GM10266 (cell line): ENCODE results near the gene LRMDA.

Experiments used
- DNase-seq: peaks from one replicate; pipeline ENCODE4 v3.0.0; 2012; ENCODE audit errors: extremely low spot score
- CTCF ChIP-seq: IDR thresholded peaks from 2 replicates; pipeline ENCODE4 v1.5.1; 2012; ENCODE audit warnings: mild to moderate bottlenecking, low read depth; ENCODE audit not compliant: control insufficient read depth, insufficient read depth; ENCODE audit errors: missing control alignments

Gene LRMDA

GRCh38 chr10:76229341-76229740 is 797.9 kb downstream of the LRMDA start:
- DNase-seq: no peak
- no peak for TF ChIP-seq CTCF

- DNase-seq: no peak
- TF ChIP-seq CTCF: no peak
Measured at GRCh38 chr10:76230921-76231285, 799.5 kb downstream of the LRMDA start.

GRCh38 chr10:76231286-76231934 is 800.0 kb downstream of the LRMDA start:
- no peak for DNase-seq
- no peak for TF ChIP-seq CTCF

GRCh38 chr10:76234499-76235226 is 803.2 kb downstream of the LRMDA start:
- DNase-seq: no peak
- no peak for TF ChIP-seq CTCF

GRCh38 chr10:76236356-76236755 is 804.9 kb downstream of the LRMDA start:
- no peak for TF ChIP-seq CTCF
- DNase-seq: no peak

- no peak for DNase-seq
- TF ChIP-seq CTCF: no peak
Measured at GRCh38 chr10:76242956-76243355, 811.5 kb downstream of the LRMDA start.

GRCh38 chr10:76244061-76244686 is 812.8 kb downstream of the LRMDA start:
- no peak for TF ChIP-seq CTCF

More at GRCh38 chr10:76244061-76244686, 812.8 kb downstream of the LRMDA start:
- no peak for DNase-seq
